GM19023 (cell line): ENCODE results near the gene ERCC4.

Experiments
- ATAC-seq: cut with Tn5 transposase; IDR thresholded peaks from one replicate; pipeline ENCODE4 v1.9.1; 2021; ENCODE audit warnings: mild to moderate bottlenecking, moderate library complexity; ENCODE audit not compliant: unreplicated experiment

The ERCC4 gene

DNA sequence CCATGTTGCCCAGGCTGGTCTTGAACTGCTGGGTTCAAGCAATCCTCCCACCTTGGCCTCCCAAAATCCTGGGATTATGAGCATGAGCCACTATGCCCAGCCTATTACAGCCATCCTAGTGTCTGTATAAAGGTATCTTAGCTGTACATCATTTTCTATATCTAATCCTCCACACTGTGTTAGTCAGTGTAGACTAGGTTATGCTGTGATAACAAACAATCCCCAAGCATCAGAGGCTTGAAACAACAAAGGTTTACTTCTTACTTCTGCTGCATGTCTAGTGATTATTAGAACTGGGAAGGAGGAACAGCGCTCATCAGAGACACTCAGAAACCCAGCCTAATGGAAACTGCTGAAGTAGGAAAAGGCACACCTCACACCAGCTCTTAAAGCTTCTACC lies 68.1 kb downstream of the ERCC4 start:
- ATAC-seq = no peak

DNA sequence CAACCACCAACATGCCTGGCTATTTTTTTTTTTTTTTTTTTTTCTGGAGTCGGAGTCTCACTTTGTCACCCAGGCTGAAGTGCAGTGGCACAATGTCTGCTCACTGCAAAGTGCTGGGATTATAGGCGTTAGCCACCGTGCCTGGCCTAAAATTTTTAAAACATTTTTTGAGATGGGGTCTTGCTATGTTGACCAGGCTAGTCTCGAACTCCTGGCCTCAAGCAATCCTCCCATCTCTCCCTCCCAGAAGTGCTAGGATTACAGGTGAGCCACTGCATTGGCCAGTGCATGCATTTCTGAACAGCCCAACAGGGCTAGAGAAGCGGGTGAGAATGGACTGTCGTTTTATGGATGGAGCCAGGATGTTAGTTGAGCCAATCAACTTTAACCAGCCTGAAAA lies 72.4 kb downstream of the ERCC4 start:
- no peak for ATAC-seq

DNA sequence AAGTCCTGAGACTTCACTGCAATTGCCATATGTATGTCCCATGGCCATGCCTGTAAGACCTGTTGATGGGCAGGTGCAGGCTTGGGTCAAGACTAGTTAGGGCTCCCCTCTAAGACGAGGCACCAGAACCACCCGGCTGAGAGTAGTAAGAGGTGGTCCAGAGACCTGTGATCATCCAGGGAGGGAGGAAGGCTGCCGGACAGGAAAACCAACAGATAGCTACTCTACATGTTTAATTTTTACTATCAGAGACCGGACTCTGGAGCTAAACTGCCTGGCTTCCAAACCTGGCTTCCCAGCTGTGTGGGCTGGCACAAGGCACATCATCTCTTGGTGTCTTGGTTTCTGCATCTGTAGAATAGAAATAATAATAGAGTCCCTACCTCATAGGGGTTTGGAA lies 73.0 kb downstream of the ERCC4 start:
- ATAC-seq = no peak

DNA sequence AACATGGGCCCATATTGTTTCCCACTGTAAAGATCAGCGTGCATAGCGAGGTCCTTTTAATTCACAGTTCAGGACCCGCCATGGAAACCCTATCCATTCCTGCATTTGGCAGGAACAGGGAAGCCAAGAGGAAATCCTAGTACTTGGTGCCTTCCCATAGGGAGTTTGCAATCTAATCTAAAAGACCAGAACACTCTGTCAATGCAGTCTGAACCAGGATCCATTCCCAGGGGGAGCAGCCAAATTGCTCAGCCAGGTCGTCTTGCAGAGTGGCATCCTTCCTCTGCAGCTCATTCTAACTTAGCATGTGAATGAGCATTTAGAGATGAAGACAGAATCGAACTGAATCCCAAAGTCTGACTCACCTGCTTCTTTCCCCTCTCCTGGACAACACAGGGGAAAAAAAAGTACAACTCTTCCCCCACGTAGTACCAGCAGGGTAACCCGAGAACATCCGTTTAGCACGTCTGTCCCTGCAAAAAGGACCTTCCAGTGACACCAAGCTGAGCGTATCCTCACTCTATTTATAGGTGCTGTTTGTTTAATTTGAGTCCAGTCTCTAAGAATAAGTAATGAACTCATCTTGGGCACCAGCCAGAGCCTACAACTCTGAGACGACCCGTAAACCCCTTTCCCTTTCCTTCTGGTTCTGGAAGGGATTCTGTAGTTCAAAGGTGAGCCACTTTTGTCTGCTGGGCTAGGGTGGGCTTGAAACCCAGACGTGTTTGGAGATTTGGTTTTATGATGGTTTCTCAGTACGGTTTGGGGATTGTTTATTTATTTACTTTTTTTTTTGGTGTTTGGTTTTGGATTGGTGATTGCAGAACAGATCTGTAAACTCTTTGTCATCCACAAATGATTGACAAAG lies 74.5 kb downstream of the ERCC4 start:
- no peak for ATAC-seq

DNA sequence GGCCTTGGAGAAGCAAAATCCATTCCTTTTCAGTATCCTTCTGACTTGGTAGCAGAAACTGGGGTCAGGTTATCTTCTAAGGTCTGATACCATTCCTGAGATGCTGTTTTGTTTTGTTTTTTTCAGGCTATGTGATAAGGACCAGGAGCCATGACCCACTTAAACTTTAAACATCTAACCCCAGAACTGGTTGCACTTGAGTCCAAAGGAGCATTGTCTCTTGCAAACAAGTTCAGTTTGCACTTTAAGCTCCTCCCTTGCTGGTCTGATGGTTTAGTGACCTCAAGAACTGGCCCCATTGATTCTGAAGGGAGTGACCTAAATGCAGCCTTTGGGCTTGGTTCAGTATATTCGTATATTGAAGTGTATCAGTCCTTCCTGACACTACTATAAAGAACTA lies 75.2 kb downstream of the ERCC4 start:
- no peak for ATAC-seq

DNA sequence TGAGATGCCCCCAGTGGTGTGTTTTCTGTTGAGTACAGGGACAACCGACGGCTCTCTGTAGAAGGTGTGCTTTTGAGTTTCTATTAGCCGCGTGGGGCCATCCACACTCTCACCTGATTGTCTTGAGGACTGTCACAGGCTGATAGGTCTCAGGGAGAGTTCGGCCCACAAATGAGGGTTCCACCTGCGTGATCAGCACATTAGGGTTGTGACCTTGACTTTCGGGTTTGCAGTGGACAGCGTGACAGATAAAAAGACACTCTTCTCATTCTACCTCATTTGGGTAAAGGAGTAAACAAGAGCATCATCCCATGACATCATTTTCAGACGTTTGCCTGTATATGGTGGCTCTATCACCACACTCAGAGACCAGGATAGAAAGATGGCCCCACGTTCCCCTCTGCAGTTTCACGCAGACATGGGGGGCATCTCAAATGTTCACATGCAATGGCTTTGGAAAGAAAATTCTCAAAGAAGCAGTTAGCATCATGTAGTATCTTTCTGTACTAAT lies 76.9 kb downstream of the ERCC4 start:
- no peak for ATAC-seq

DNA sequence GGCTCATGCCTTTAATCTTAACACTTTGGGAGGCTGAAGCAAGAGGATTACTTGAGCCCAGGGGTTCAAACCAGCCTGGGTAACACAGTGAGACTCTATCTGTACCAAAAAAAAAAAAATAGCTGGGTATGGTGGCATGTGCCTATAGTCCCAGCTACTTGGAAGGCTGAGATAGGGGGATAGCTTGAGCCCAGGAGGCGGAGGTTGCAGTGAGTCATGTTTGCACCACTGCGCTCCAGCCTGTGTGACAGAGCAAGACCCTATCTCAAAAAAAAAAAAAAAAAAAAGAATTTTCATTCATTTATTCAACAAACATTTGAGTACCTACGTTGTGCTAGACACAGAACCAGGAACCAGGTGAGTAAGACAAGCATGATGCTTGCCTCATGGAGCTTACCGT lies 77.6 kb downstream of the ERCC4 start:
- no peak for ATAC-seq

DNA sequence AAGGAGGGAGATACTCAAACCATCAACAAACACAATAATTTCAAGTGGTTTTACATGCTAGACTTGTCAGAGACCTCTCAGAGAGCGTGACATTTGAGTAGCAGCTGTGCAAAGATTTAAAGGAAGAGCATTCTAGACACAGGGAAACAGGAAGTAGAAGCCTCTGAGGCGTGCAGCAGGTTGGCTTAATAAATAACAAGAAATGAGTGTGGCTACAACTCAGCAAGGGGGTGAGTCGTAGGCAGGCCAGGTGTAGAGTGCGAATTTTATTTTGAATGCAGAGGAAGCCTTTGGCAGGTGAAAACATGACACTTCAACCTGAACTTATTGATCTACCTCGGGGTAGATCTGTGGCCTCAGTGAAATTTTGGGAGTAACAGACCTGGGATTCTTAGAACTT lies 78.0 kb downstream of the ERCC4 start:
- peak; percentile 80 for ATAC-seq

DNA sequence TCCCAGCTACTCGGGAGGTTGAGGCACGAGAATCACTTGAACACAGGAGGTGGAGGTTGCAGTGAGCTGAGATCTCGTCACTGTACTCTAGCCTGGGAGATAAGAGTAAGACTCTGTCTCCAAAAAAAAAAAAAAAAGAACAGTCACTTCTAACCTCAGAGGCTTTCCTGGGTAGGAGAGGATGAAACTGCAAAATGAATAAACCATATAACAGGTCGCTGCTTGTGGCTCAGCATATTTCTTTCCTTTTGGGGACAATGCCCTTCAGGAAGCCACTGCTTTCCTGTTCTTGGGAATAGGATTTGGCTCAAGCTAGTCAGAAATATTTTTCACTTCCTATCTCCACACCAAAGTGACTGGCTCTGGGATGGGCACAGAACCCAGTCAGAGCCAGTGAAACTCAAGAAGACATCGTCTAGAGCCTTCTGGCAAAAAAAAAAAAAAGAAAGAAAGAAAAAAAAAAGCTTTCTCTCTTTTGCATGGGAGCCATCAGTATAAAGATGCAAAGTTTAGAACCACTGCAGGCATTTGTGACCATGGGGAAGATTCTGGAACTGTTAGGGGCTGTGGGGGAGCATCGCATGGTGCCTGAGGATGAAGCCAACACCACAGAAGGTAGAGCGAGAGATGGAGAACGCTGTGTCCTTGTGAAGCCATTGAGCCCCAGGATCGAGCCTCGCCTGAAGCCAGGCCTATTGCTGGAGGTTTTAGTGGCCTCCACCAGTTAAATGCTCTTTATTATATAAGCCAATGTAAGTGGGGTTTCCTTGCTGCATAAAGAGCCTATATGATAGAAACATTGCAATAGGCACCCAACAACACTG lies 79.3 kb downstream of the ERCC4 start:
- ATAC-seq = no peak

DNA sequence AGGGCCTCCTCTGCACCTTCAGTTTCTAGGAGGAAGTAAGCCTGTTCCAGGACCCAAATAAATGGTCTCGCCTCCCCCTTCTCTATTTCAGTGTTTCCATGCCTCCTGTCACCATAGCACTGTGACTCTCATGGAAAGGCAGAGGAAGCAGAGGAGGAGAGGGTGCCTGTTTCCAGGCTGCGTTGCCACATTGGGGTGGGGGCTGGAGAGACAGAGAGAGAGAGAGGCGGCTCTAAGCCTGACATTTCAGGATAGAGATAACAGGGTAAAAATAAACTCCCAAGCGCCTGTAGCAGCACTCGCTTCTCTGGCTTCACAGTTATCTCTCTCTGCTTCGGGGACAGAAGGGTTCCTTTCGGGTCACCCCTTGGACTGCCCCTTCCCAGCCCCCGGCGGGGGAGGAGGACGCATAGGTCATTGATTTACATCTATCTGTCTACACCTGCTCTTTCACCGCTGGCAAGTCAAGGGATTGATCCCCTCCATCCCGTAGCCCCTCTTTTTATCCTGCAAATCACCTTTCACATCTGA lies 80.0 kb downstream of the ERCC4 start:
- no peak for ATAC-seq

DNA sequence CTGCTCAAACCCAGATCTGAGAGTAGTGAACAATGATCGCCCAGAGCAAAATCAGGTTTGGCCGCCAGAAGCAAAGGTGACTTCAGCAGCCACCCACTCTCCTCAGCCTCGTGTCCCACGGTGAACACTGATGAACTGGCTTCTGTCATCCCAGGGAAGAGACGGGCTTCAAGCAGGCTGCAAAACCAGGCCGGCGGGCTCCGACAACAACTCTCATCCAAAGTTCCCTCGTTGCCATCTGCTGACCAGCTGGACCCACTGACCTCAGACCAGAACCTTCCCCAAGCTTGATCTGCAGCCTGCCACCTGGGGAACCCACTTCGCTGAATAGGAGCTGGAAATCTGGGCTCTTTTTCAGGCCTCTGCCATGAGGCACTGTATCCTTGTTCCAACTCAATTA lies 81.6 kb downstream of the ERCC4 start:
- ATAC-seq = no peak
